ENCODE data around the gene ADAMTS9.

DNA sequence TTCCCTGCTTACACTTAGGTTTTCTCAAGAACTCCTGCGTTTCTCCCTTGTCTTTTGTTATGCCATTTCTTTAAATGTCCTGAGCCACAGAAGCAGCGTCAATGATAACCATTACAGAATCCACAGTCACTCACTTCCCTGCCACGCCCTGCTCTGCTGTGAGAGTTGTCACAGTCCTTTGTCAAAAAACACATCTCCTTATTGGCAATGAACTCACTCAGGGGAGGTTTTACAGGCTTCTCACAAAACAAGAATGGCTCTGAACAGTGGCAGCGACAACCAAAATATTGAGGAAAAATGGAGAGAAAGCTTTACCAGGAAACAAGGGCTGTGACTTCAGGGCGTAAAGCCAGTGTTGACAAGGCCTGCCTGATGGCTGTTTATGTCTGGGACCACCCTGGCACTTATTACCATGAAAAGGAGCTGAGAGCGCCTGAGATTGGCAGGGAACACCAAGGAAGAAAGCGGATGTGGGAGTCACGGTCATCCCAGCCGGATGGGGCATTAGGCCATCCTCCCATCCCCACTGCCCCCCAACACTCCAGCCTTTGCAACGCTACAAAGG is 111.5 kb downstream of the ADAMTS9 start:
- no peak for TF ChIP-seq CTCF (conservative IDR thresholded peaks at IDR 0.05; ENCODE audit: low read depth in 2 of 2)
- no peak for TF ChIP-seq JUNB (IDR thresholded peaks at IDR 0.05; ENCODE audit: unreplicated experiment)
